GM12878 (cell line): ENCODE measurements around the gene CACUL1.

ENCODE experiments used
- CEBPB ChIP-seq, 2 experiments: fragments of 150-350 bp in 1 of 2; IDR thresholded peaks; 2 replicates each; pipeline ENCODE4 v1.6.1; 2012 to 2014; ENCODE audit warnings: low read depth in 2 of 2, low read length in 2 of 2, borderline replicate concordance in 1 of 2, inconsistent platforms in 1 of 2
- DPF2 ChIP-seq: fragments of 450-650 bp; IDR thresholded peaks from 2 replicates; pipeline ENCODE4 v1.6.1; 2017; ENCODE audit warnings: mild to moderate bottlenecking
- FOXM1 ChIP-seq: IDR thresholded peaks from 2 replicates; pipeline ENCODE4 v1.6.1; 2012; ENCODE audit warnings: low read depth, mild to moderate bottlenecking, inconsistent platforms, low read length, moderate library complexity
- HDAC6 ChIP-seq: fragments of 200-600 bp; sonication (generic); IDR thresholded peaks from one replicate; pipeline ENCODE4 v1.8.0; 2017; ENCODE audit warnings: antibody characterized with exemption; ENCODE audit not compliant: unreplicated experiment
- MTA3 ChIP-seq: IDR thresholded peaks from 2 replicates; pipeline ENCODE4 v1.6.1; 2012; ENCODE audit warnings: low read length, inconsistent platforms, borderline replicate concordance
- SMC3 ChIP-seq: IDR thresholded peaks from 2 replicates; pipeline ENCODE4 v1.6.1; 2011; ENCODE audit warnings: low read length, improper control_type of control experiment, borderline replicate concordance
- ZNF207 ChIP-seq: fragments of 450-650 bp; IDR thresholded peaks from 2 replicates; pipeline ENCODE4 v1.6.1; 2014; ENCODE audit warnings: antibody characterized with exemption, mild to moderate bottlenecking, borderline replicate concordance
- ZNF24 ChIP-seq: fragments of 450-650 bp; IDR thresholded peaks from 2 replicates; pipeline ENCODE4 v1.6.1; 2017; ENCODE audit warnings: antibody characterized with exemption, mild to moderate bottlenecking
- TF ChIP-seq, protein P1 (sequence below), 3 experiments: IDR thresholded peaks in 2 of 3; conservative IDR thresholded peaks in 1 of 3; 2 replicates each; pipeline ENCODE4 v1.5.1; 2011; ENCODE audit warnings: low read depth in 3 of 3, low read length in 3 of 3, mild to moderate bottlenecking in 3 of 3, control low read depth in 2 of 3, moderate library complexity in 2 of 3, inconsistent platforms in 1 of 3, mixed read lengths in 1 of 3; ENCODE audit not compliant: control insufficient read depth in 2 of 3, insufficient read depth in 1 of 3; ENCODE audit errors: extremely low read depth in 1 of 3
- TF ChIP-seq, protein P2 (sequence below): IDR thresholded peaks from 2 replicates; pipeline ENCODE4 v1.6.1; 2012; ENCODE audit warnings: mild to moderate bottlenecking, low read depth, low read length
- TF ChIP-seq, protein P3 (sequence below): fragments of 450-650 bp; IDR thresholded peaks from 2 replicates; pipeline ENCODE4 v1.6.1; 2017; ENCODE audit warnings: mild to moderate bottlenecking

DNA sequence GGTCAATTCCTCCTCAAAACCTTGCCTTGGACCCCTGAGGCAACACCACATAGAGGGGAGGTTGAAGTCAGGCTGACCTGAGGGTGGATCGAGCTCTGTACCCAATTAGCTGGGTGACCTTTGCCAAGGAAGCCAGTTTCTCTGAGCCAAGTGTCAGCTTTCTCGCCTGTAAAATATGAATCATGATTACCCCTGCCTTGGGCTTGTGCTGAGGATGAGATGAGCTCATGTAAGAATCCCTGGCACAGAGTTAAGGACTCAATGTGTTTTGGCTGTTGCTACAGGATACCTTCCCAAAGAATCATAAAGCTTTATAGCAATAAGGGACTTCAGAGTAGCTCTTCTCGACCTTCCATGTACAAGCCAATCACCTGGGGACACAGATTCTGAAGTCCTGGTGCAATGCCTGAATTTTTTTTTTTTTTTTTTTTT lies 43.5 kb upstream of the CACUL1 start:
- TF ChIP-seq, protein P1, sequence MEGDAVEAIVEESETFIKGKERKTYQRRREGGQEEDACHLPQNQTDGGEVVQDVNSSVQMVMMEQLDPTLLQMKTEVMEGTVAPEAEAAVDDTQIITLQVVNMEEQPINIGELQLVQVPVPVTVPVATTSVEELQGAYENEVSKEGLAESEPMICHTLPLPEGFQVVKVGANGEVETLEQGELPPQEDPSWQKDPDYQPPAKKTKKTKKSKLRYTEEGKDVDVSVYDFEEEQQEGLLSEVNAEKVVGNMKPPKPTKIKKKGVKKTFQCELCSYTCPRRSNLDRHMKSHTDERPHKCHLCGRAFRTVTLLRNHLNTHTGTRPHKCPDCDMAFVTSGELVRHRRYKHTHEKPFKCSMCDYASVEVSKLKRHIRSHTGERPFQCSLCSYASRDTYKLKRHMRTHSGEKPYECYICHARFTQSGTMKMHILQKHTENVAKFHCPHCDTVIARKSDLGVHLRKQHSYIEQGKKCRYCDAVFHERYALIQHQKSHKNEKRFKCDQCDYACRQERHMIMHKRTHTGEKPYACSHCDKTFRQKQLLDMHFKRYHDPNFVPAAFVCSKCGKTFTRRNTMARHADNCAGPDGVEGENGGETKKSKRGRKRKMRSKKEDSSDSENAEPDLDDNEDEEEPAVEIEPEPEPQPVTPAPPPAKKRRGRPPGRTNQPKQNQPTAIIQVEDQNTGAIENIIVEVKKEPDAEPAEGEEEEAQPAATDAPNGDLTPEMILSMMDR (IDR thresholded peaks at IDR 0.05 in 2 of 3, conservative IDR thresholded peaks at IDR 0.05 in 1 of 3; ENCODE audit: control insufficient read depth in 2 of 3, extremely low read depth in 1 of 3, insufficient read depth in 1 of 3, low read depth in 3 of 3, low read length in 3 of 3): no peak
- TF ChIP-seq HDAC6 (no peak), MTA3 (no peak), DPF2 (no peak), ZNF24 (no peak), SMC3 (no peak), CEBPB (IDR thresholded peaks at IDR 0.05; ENCODE audit: borderline replicate concordance in 1 of 2, low read depth in 2 of 2, low read length in 2 of 2) (no peak), ZNF207 (no peak), FOXM1 (no peak)
- TF ChIP-seq, protein P2, sequence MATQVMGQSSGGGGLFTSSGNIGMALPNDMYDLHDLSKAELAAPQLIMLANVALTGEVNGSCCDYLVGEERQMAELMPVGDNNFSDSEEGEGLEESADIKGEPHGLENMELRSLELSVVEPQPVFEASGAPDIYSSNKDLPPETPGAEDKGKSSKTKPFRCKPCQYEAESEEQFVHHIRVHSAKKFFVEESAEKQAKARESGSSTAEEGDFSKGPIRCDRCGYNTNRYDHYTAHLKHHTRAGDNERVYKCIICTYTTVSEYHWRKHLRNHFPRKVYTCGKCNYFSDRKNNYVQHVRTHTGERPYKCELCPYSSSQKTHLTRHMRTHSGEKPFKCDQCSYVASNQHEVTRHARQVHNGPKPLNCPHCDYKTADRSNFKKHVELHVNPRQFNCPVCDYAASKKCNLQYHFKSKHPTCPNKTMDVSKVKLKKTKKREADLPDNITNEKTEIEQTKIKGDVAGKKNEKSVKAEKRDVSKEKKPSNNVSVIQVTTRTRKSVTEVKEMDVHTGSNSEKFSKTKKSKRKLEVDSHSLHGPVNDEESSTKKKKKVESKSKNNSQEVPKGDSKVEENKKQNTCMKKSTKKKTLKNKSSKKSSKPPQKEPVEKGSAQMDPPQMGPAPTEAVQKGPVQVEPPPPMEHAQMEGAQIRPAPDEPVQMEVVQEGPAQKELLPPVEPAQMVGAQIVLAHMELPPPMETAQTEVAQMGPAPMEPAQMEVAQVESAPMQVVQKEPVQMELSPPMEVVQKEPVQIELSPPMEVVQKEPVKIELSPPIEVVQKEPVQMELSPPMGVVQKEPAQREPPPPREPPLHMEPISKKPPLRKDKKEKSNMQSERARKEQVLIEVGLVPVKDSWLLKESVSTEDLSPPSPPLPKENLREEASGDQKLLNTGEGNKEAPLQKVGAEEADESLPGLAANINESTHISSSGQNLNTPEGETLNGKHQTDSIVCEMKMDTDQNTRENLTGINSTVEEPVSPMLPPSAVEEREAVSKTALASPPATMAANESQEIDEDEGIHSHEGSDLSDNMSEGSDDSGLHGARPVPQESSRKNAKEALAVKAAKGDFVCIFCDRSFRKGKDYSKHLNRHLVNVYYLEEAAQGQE: no peak
- TF ChIP-seq, protein P3, sequence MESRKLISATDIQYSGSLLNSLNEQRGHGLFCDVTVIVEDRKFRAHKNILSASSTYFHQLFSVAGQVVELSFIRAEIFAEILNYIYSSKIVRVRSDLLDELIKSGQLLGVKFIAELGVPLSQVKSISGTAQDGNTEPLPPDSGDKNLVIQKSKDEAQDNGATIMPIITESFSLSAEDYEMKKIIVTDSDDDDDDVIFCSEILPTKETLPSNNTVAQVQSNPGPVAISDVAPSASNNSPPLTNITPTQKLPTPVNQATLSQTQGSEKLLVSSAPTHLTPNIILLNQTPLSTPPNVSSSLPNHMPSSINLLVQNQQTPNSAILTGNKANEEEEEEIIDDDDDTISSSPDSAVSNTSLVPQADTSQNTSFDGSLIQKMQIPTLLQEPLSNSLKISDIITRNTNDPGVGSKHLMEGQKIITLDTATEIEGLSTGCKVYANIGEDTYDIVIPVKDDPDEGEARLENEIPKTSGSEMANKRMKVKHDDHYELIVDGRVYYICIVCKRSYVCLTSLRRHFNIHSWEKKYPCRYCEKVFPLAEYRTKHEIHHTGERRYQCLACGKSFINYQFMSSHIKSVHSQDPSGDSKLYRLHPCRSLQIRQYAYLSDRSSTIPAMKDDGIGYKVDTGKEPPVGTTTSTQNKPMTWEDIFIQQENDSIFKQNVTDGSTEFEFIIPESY: no peak
